ENCODE data around the gene RAB1A.

Gene RAB1A

GRCh38 chr2:65116645-65117044, 13.3 kb downstream of the RAB1A start:
- Histone ChIP-seq H3K27me3 (ENCODE audit: insufficient read depth, low read depth, severe bottlenecking) (no peaks in the 10 kb centered on the region), H3K36me3 (peaks cover 9% of the 10 kb centered on the region; the same call in 1 of the 2 replicates), H3K27ac (no peak overlapping the region), H3K9me3 (ENCODE audit: severe bottlenecking) (no peaks in the 10 kb centered on the region), H3K4me3 (ENCODE audit: low read depth, low read length) (no peak overlapping the region)
- TF ChIP-seq CTCF (IDR thresholded peaks at IDR 0.05; ENCODE audit: low read depth, low read length): no peak
- DNase-seq: no peak

- Histone ChIP-seq H3K9me3 (ENCODE audit: severe bottlenecking) (no peaks in the 10 kb centered on the region), H3K27ac (no peak overlapping the region), H3K27me3 (ENCODE audit: insufficient read depth, low read depth, severe bottlenecking) (no peaks in the 10 kb centered on the region), H3K4me3 (ENCODE audit: low read depth, low read length) (no peak overlapping the region), H3K36me3 (peaks cover 6% of the 10 kb centered on the region; the same call in 1 of the 2 replicates)
- DNase-seq: no peak
- no peak for TF ChIP-seq CTCF (IDR thresholded peaks at IDR 0.05; ENCODE audit: low read depth, low read length)
Measured at GRCh38 chr2:65114921-65115320, 15.0 kb downstream of the RAB1A start.

GRCh38 chr2:65113816-65114215, 16.1 kb downstream of the RAB1A start:
- no peak for DNase-seq
- H3K36me3 ChIP-seq: peaks cover 6% of the 10 kb centered on the region; the same call in 1 of the 2 replicates
- H3K27ac ChIP-seq: no peak overlapping the region
- no peaks in the 10 kb centered on the region for H3K27me3 ChIP-seq (ENCODE audit: insufficient read depth, low read depth, severe bottlenecking)
- no peaks in the 10 kb centered on the region for H3K9me3 ChIP-seq (ENCODE audit: severe bottlenecking)
- no peak for TF ChIP-seq CTCF (IDR thresholded peaks at IDR 0.05; ENCODE audit: low read depth, low read length)
- no peak overlapping the region for H3K4me3 ChIP-seq (ENCODE audit: low read depth, low read length)

GRCh38 chr2:65113229-65113628, 16.7 kb downstream of the RAB1A start:
- Histone ChIP-seq H3K27me3 (ENCODE audit: insufficient read depth, low read depth, severe bottlenecking) (no peaks in the 10 kb centered on the region), H3K4me3 (ENCODE audit: low read depth, low read length) (no peak overlapping the region), H3K36me3 (peaks cover 6% of the 10 kb centered on the region; the same call in 1 of the 2 replicates), H3K27ac (no peak overlapping the region), H3K9me3 (ENCODE audit: severe bottlenecking) (no peaks in the 10 kb centered on the region)
- TF ChIP-seq CTCF (IDR thresholded peaks at IDR 0.05; ENCODE audit: low read depth, low read length): no peak
- no peak for DNase-seq

GRCh38 chr2:65112633-65113032, 17.3 kb downstream of the RAB1A start:
- Histone ChIP-seq H3K9me3 (ENCODE audit: severe bottlenecking) (no peaks in the 10 kb centered on the region), H3K36me3 (peaks cover 4% of the 10 kb centered on the region), H3K27ac (no peak overlapping the region), H3K27me3 (ENCODE audit: insufficient read depth, low read depth, severe bottlenecking) (no peaks in the 10 kb centered on the region), H3K4me3 (ENCODE audit: low read depth, low read length) (no peak overlapping the region)
- no peak for DNase-seq
- TF ChIP-seq CTCF (IDR thresholded peaks at IDR 0.05; ENCODE audit: low read depth, low read length): no peak

- Histone ChIP-seq H3K9me3 (ENCODE audit: severe bottlenecking) (no peaks in the 10 kb centered on the region), H3K36me3 (peaks cover 21% of the 10 kb centered on the region), H3K4me3 (ENCODE audit: low read depth, low read length) (no peak overlapping the region), H3K27me3 (ENCODE audit: insufficient read depth, low read depth, severe bottlenecking) (no peaks in the 10 kb centered on the region), H3K27ac (no peak overlapping the region)
- DNase-seq: no peak
- TF ChIP-seq CTCF (IDR thresholded peaks at IDR 0.05; ENCODE audit: low read depth, low read length): no peak
Measured at GRCh38 chr2:65108780-65109179, 21.1 kb downstream of the RAB1A start.

Data from WERI-Rb-1 (cell line).